ENCODE results near the gene GPX4. TPM values are rescaled to one million over a fixed set of nuclear protein-coding genes. Genes with fewer than 3 reads are reported as not detected.

GPX4 gene
- total RNA-seq, 1 experiment from 2014 or later = 355 TPM

GRCh38 chr19:1115646-1116420, 12.0 kb downstream of the GPX4 start:
- Histone ChIP-seq H3K27me3 (ENCODE audit: insufficient read depth, low read length) (no peaks in the 10 kb centered on the region), H2AK5ac (ENCODE audit: insufficient read length, low read length) (no peak overlapping the region), H3K79me2 (ENCODE audit: insufficient read depth, low read length) (no peaks in the 10 kb centered on the region), H3K4ac (ENCODE audit: low read depth, low read length) (no peak overlapping the region), H3K79me1 (ENCODE audit: insufficient read depth, low read depth, low read length, poor library complexity, severe bottlenecking) (no peaks in the 10 kb centered on the region), H3K4me1 (ENCODE audit: insufficient read depth, low read length) (no peaks in the 10 kb centered on the region), H3K9me3 (ENCODE audit: control insufficient read depth, low read depth, low read length) (no peaks in the 10 kb centered on the region), H2BK120ac (ENCODE audit: low read depth, low read length, poor library complexity, severe bottlenecking) (no peak overlapping the region), H3K4me2 (ENCODE audit: insufficient read depth, insufficient read length, low read length) (no peak overlapping the region), H4K20me1 (ENCODE audit: control insufficient read depth, insufficient read depth, insufficient read length) (no peaks in the 10 kb centered on the region), H2BK5ac (ENCODE audit: insufficient read length, low read length) (no peak overlapping the region), H3K9ac (ENCODE audit: extremely low read depth, insufficient read length, low read length) (no peak overlapping the region), H2BK12ac (ENCODE audit: insufficient read length, low read depth, low read length) (no peak overlapping the region), H3K23me2 (ENCODE audit: insufficient read length, low read depth, low read length, poor library complexity, severe bottlenecking) (no peaks in the 10 kb centered on the region), H4K5ac (ENCODE audit: insufficient read length, low read depth, low read length) (no peak overlapping the region), H3K23ac (ENCODE audit: insufficient read length, low read depth, low read length) (no peak overlapping the region), H3K27ac (ENCODE audit: insufficient read length, low read depth, low read length) (no peak overlapping the region), H3K14ac (ENCODE audit: insufficient read depth, low read length) (no peak overlapping the region), H2BK20ac (ENCODE audit: low read depth, low read length, poor library complexity, severe bottlenecking) (no peak overlapping the region), H4K91ac (ENCODE audit: insufficient read length, low read depth, low read length) (no peak overlapping the region), H2BK15ac (ENCODE audit: low read depth, low read length) (no peak overlapping the region), H3K56ac (ENCODE audit: insufficient read length, low read depth, low read length) (no peak overlapping the region), H3T11ph (ENCODE audit: low read length) (no peak overlapping the region), H4K8ac (replicated peaks; ENCODE audit: insufficient read length, low read depth, low read length) (no peak overlapping the region), H2AFZ (ENCODE audit: low read length) (no peak overlapping the region), H3K18ac (ENCODE audit: insufficient read length, low read depth, low read length) (no peak overlapping the region)
- WGBS (ENCODE audit: extremely low coverage, insufficient read length, low lambda C conversion rate) = no CpG with 5 or more reads among the region's 35 CpGs
- peaks cover 0 to 9% of the 10 kb centered on the region in 2 experiments; a peak in 2 of 4 replicates for H3K4me1 Mint-ChIP-seq
- TF ChIP-seq CTCF (conservative IDR thresholded peaks at IDR 0.05) = no peak
- no peak overlapping the region for H3K4me3 Mint-ChIP-seq
- peaks cover 2% of the 10 kb centered on the region for H3K27me3 Mint-ChIP-seq (ENCODE audit: low read depth)
- H3K36me3 Mint-ChIP-seq (ENCODE audit: insufficient read depth in 1 of 3, low read depth in 3 of 3) = peaks cover 4 to 26% (median 15%) of the 10 kb centered on the region in 3 experiments; a peak in 5 of 7 replicates
- no peak for DNase-seq
- H3K27ac Mint-ChIP-seq = no peak overlapping the region; a peak in 1 of 7 replicates
- no peaks in the 10 kb centered on the region for H3K9me3 Mint-ChIP-seq
